22Rv1 (cell line): ENCODE results near the gene PRRC2A.

Experiments used
- H3K27ac ChIP-seq: fragments of 450-650 bp; 2 replicates; pipeline ENCODE4 v1.5.1; 2017
- CTCF ChIP-seq: fragments of 450-650 bp; IDR thresholded peaks from 2 replicates; pipeline ENCODE4 v1.5.1; 2017; ENCODE audit warnings: mild to moderate bottlenecking
- ZFX ChIP-seq: fragments of 450-650 bp; IDR thresholded peaks from 2 replicates; pipeline ENCODE4 v1.6.1; 2017; ENCODE audit warnings: antibody characterized with exemption, borderline replicate concordance

PRRC2A gene

GRCh38 chr6:31614075-31614619 is 6.4 kb upstream of the PRRC2A start:
- TF ChIP-seq ZFX (no peak), CTCF (no peak)
- no peak overlapping the region for H3K27ac ChIP-seq

- no peak for TF ChIP-seq CTCF
- no peak for TF ChIP-seq ZFX
- no peak within 1 kb of the TSS for H3K27ac ChIP-seq
These were observed 5.6 kb upstream of the PRRC2A start, which contains the start of gene AIF1 for GRCh38 chr6:31614684-31615578. TSS of gene AIF1 (plus strand) at chr6:31615234. CDS start at chr6:31615330, 96 bp downstream.

GRCh38 chr6:31615748-31616147 is 4.8 kb upstream of the PRRC2A start:
- TF ChIP-seq ZFX (no peak), CTCF (no peak)
- no peak overlapping the region for H3K27ac ChIP-seq

- TF ChIP-seq CTCF = no peak
- no peak for TF ChIP-seq ZFX
These were observed 3.5 kb upstream of the PRRC2A start for GRCh38 chr6:31617010-31617409.

GRCh38 chr6:31619805-31620585 is 520 bp upstream of the PRRC2A start:
- no peak for TF ChIP-seq ZFX
- peak overlapping the region; percentile 96 for H3K27ac ChIP-seq

More at GRCh38 chr6:31617010-31617409, 3.5 kb upstream of the PRRC2A start:
- H3K27ac ChIP-seq = no peak overlapping the region

- H3K27ac ChIP-seq = peak overlapping the region; percentile 96
- no peak for TF ChIP-seq ZFX
- no peak for TF ChIP-seq CTCF
These were observed 915 bp downstream of the PRRC2A start for GRCh38 chr6:31621320-31621939.

GRCh38 chr6:31621991-31622390 is 1.5 kb downstream of the PRRC2A start:
- peak overlapping the region; percentile 96 for H3K27ac ChIP-seq
- TF ChIP-seq CTCF (no peak), ZFX (no peak)
